Left lung (tissue), 10 donors: ENCODE measurements around the gene OTOS. TPM values are rescaled to one million over a fixed set of nuclear protein-coding genes. Genes with fewer than 3 reads are reported as not detected.
A peak's percentile ranks its signal among the peaks of the same experiment; 100 is the strongest.

Experiments used
- ATAC-seq: fragments of 200-7000 bp; cut with Tn5 transposase; one replicate; pipeline ENCODE4 v1.9.1; 2020; ENCODE audit warnings: moderate library complexity
- DNase-seq, 4 donors: peaks; one replicate each; pipeline ENCODE4 v3.0.0-alpha.2; 2013 to 2020
- H3K27ac ChIP-seq, 2 donors: fragments of 200-600 bp; sonication (generic) in 1 of 2; one replicate each; pipeline versions ENCODE4 v1.5.0 to v1.8.0; 2020 to 2021
- H3K27me3 ChIP-seq, 2 donors: fragments of 200-600 bp; sonication (generic) in 1 of 2; one replicate each; pipeline versions ENCODE4 v1.5.0 to v1.8.0; 2020 to 2021
- H3K36me3 ChIP-seq, 2 donors: fragments of 200-600 bp; sonication (generic) in 1 of 2; one replicate each; pipeline versions ENCODE4 v1.5.0 to v1.8.0; 2020 to 2021
- H3K4me1 ChIP-seq, 2 donors: fragments of 200-600 bp; one replicate each; pipeline ENCODE4 v1.8.0; 2021
- H3K4me3 ChIP-seq, 2 donors: fragments of 200-600 bp; sonication (generic) in 1 of 2; one replicate each; pipeline versions ENCODE4 v1.5.0 to v1.8.0; 2020 to 2021; ENCODE audit warnings: mild to moderate bottlenecking in 1 of 2
- H3K9me3 ChIP-seq, 2 donors: fragments of 200-600 bp; sonication (generic) in 1 of 2; one replicate each; pipeline versions ENCODE4 v1.5.0 to v1.8.0; 2020 to 2021
- CTCF ChIP-seq, 2 donors: fragments of 200-600 bp; sonication (generic) in 1 of 2; IDR thresholded peaks; one replicate each; pipeline versions ENCODE4 v1.5.0 to v1.8.0; 2021; ENCODE audit warnings: antibody characterized with exemption in 2 of 2
- intact Hi-C, 2 donors: fragments of 100-400 bp; cut with DNase I; formaldehyde crosslinking; loops; one replicate each; pipeline versions ENCODE4 v1.11.2 to v1.14.2; 2022
- polyA plus RNA-seq, 6 donors: library from polyadenylated mRNA; unstranded; fragments of 120-200 nt; gene quantifications; one replicate each; pipeline ENCODE4 v1.2.1, GENCODE V29; 2013; ENCODE audit not compliant: insufficient read length in 6 of 6
- total RNA-seq, 2 donors: library from RNA; stranded (reverse); fragmentation: NEBNext Ultra II Directional; extraction: Animal tissue kit (Norgen Biotek cat#: 25700); gene quantifications; one replicate each; pipeline ENCODE4 v1.2.1, GENCODE V29; 2021
- donor health status: DM: no; HTN: yes; CAD: no.
- donor health status: DM: no; HTN: no; CAD: no.

The OTOS gene
- total and polyA plus RNA-seq, 8 donors: not detected

- Histone ChIP-seq H3K4me3 (no peak overlapping the region), H3K27ac (no peak overlapping the region), H3K36me3 (no peaks in the 10 kb centered on the region), H3K9me3 (no peaks in the 10 kb centered on the region), H3K27me3 (peaks cover 0 to 5% of the 10 kb centered on the region in 2 donors), H3K4me1 (no peaks in the 10 kb centered on the region)
- TF ChIP-seq CTCF (IDR thresholded peaks at IDR 0.05): no peak
- intact Hi-C loops: no loop called here
- DNase-seq (peak in 2 of 4 donors; percentile 20 to 75), ATAC-seq (no peak)
Measured at GRCh38 chr2:240161087-240161750, 20.8 kb upstream of the OTOS start.

GRCh38 chr2:240160291-240161086 lies 20.0 kb upstream of the OTOS start:
- Histone ChIP-seq H3K36me3 (no peaks in the 10 kb centered on the region), H3K9me3 (no peaks in the 10 kb centered on the region), H3K27me3 (peaks cover 0 to 10% of the 10 kb centered on the region in 2 donors), H3K27ac (no peak overlapping the region), H3K4me1 (no peaks in the 10 kb centered on the region), H3K4me3 (no peak overlapping the region)
- DNase-seq (peak in 2 of 4 donors; percentile 22 to 39), ATAC-seq (no peak)
- intact Hi-C loops: no loop called here
- TF ChIP-seq CTCF (IDR thresholded peaks at IDR 0.05): no peak

- H3K4me1 ChIP-seq: no peaks in the 10 kb centered on the region
- H3K4me3 ChIP-seq: no peak overlapping the region
- H3K9me3 ChIP-seq: no peaks in the 10 kb centered on the region
- intact Hi-C loops: no loop called here
- no peak for TF ChIP-seq CTCF (IDR thresholded peaks at IDR 0.05)
- DNase-seq (peak in 1 of 4 donors; percentile 56), ATAC-seq (no peak)
- H3K36me3 ChIP-seq: no peaks in the 10 kb centered on the region
- no peak overlapping the region for H3K27ac ChIP-seq
- H3K27me3 ChIP-seq: peaks cover 0 to 20% of the 10 kb centered on the region in 2 donors
Measured at GRCh38 chr2:240159251-240159839, 18.9 kb upstream of the OTOS start.

GRCh38 chr2:240157147-240157470 lies 16.7 kb upstream of the OTOS start:
- H3K9me3 ChIP-seq: no peaks in the 10 kb centered on the region
- H3K4me3 ChIP-seq: no peak overlapping the region
- ATAC-seq (no peak), DNase-seq (peak in 1 of 4 donors; percentile 44)
- TF ChIP-seq CTCF (IDR thresholded peaks at IDR 0.05): no peak
- H3K27me3 ChIP-seq: peaks cover 0 to 22% of the 10 kb centered on the region in 2 donors
- H3K27ac ChIP-seq: no peak overlapping the region
- H3K36me3 ChIP-seq: no peaks in the 10 kb centered on the region
- H3K4me1 ChIP-seq: no peaks in the 10 kb centered on the region
- intact Hi-C loops: no loop called here
